22Rv1 (cell line): ENCODE measurements around the gene SPOCK1.

Experiments
- CTCF ChIP-seq: fragments of 450-650 bp; IDR thresholded peaks from 2 replicates; pipeline ENCODE4 v1.5.1; 2017; ENCODE audit warnings: mild to moderate bottlenecking
- ZFX ChIP-seq: fragments of 450-650 bp; IDR thresholded peaks from 2 replicates; pipeline ENCODE4 v1.6.1; 2017; ENCODE audit warnings: antibody characterized with exemption, borderline replicate concordance

- TF ChIP-seq CTCF (no peak), ZFX (no peak)
These were observed 397.6 kb downstream of the SPOCK1 start for GRCh38 chr5:137101544-137101943.
